Measurements from ENCODE around the gene ANKS4B. TPM values are rescaled to one million over a fixed set of nuclear protein-coding genes. Genes with fewer than 3 reads are reported as not detected.

ANKS4B gene
- total and polyA plus RNA-seq, 4 donors, result 5.7 to 13.6 (median 8.7) TPM

- peak within 1 kb of the TSS in 1 of 2 donors; percentile 53 for H3K9ac ChIP-seq (ENCODE audit: low read depth in 1 of 2, low read length in 2 of 2)
- 1% methylated on average over 46 of the region's 46 CpGs for WGBS
- peak within 1 kb of the TSS; percentile 51 to 63 for H3K27ac ChIP-seq (ENCODE audit: low read depth in 1 of 2, low read length in 2 of 2)
Measured at GRCh38 chr16:21277927-21278706, 44.6 kb downstream of the ANKS4B start, which contains the start of gene CRYM. Gene CRYM, minus strand, starts transcription at chr16:21278290. Its CDS starts 39 bp downstream, at chr16:21278251.

GRCh38 chr16:21279501-21279900 lies 46.0 kb downstream of the ANKS4B start:
- TF ChIP-seq REST (IDR thresholded peaks at IDR 0.05), result no peak
- no peak for TF ChIP-seq NR2F2 (IDR thresholded peaks at IDR 0.05)
- TF ChIP-seq ATF3 (IDR thresholded peaks at IDR 0.05), result no peak
- no peak for TF ChIP-seq FOXA2 (IDR thresholded peaks at IDR 0.05)
- Histone ChIP-seq H3K36me3 (ENCODE audit: control insufficient read depth in 4 of 4, insufficient read depth in 3 of 4, low read depth in 1 of 4, low read length in 3 of 4) (peaks cover 0 to 1% (median 0%) of the 10 kb centered on the region in 4 donors), H3K27me3 (ENCODE audit: control insufficient read depth in 4 of 4, insufficient read depth in 4 of 4, low read length in 3 of 4) (peaks cover 0 to 2% (median 0%) of the 10 kb centered on the region in 4 donors), H3K27ac (ENCODE audit: low read depth in 1 of 2, low read length in 2 of 2) (no peak overlapping the region), H3K9me3 (ENCODE audit: control insufficient read depth in 4 of 4, low read length in 3 of 4) (no peaks in the 10 kb centered on the region), H3K9ac (ENCODE audit: low read depth in 1 of 2, low read length in 2 of 2) (no peak overlapping the region), H3K4me3 (ENCODE audit: low read depth in 1 of 3, low read length in 3 of 3) (no peak overlapping the region), H3K4me1 (ENCODE audit: control insufficient read depth in 4 of 4, insufficient read depth in 4 of 4, low read length in 3 of 4) (peaks cover 6 to 30% (median 20%) of the 10 kb centered on the region in 4 donors)
- 70% methylated on average over 2 of the region's 2 CpGs for WGBS
- no peak for DNase-seq (ENCODE audit: low spot score)

More at GRCh38 chr16:21277927-21278706, 44.6 kb downstream of the ANKS4B start, which contains the start of gene CRYM:
- no peaks in the 10 kb centered on the region for H3K9me3 ChIP-seq (ENCODE audit: control insufficient read depth in 4 of 4, low read length in 3 of 4)
- H3K36me3 ChIP-seq (ENCODE audit: control insufficient read depth in 4 of 4, insufficient read depth in 3 of 4, low read depth in 1 of 4, low read length in 3 of 4), result no peaks in the 10 kb centered on the region
- H3K27me3 ChIP-seq (ENCODE audit: control insufficient read depth in 4 of 4, insufficient read depth in 4 of 4, low read length in 3 of 4), result no peaks in the 10 kb centered on the region
- H3K4me3 ChIP-seq (ENCODE audit: low read depth in 1 of 3, low read length in 3 of 3), result peak within 1 kb of the TSS; percentile 61 to 79 (median 73)
- TF ChIP-seq RAD21 (IDR thresholded peaks at IDR 0.05) (peak; percentile 72 to 81), FOXA2 (IDR thresholded peaks at IDR 0.05) (no peak), ATF3 (IDR thresholded peaks at IDR 0.05) (no peak), TAF1 (conservative IDR thresholded peaks at IDR 0.05) (no peak), YY1 (IDR thresholded peaks at IDR 0.05) (no peak), NR2F2 (IDR thresholded peaks at IDR 0.05) (no peak), RXRA (IDR thresholded peaks at IDR 0.05) (peak in 1 of 2 donors; percentile 9), FOXA1 (IDR thresholded peaks at IDR 0.05) (no peak), SP1 (IDR thresholded peaks at IDR 0.05) (no peak), EGR1 (IDR thresholded peaks at IDR 0.05; ENCODE audit: low read depth in 2 of 2) (no peak), HNF4G (IDR thresholded peaks at IDR 0.05) (no peak), GABPA (IDR thresholded peaks at IDR 0.05 in 1 of 2, conservative IDR thresholded peaks at IDR 0.05 in 1 of 2) (no peak)
- TF ChIP-seq, protein P1, sequence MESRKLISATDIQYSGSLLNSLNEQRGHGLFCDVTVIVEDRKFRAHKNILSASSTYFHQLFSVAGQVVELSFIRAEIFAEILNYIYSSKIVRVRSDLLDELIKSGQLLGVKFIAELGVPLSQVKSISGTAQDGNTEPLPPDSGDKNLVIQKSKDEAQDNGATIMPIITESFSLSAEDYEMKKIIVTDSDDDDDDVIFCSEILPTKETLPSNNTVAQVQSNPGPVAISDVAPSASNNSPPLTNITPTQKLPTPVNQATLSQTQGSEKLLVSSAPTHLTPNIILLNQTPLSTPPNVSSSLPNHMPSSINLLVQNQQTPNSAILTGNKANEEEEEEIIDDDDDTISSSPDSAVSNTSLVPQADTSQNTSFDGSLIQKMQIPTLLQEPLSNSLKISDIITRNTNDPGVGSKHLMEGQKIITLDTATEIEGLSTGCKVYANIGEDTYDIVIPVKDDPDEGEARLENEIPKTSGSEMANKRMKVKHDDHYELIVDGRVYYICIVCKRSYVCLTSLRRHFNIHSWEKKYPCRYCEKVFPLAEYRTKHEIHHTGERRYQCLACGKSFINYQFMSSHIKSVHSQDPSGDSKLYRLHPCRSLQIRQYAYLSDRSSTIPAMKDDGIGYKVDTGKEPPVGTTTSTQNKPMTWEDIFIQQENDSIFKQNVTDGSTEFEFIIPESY (IDR thresholded peaks at IDR 0.05), result no peak
- TF ChIP-seq, protein P2, sequence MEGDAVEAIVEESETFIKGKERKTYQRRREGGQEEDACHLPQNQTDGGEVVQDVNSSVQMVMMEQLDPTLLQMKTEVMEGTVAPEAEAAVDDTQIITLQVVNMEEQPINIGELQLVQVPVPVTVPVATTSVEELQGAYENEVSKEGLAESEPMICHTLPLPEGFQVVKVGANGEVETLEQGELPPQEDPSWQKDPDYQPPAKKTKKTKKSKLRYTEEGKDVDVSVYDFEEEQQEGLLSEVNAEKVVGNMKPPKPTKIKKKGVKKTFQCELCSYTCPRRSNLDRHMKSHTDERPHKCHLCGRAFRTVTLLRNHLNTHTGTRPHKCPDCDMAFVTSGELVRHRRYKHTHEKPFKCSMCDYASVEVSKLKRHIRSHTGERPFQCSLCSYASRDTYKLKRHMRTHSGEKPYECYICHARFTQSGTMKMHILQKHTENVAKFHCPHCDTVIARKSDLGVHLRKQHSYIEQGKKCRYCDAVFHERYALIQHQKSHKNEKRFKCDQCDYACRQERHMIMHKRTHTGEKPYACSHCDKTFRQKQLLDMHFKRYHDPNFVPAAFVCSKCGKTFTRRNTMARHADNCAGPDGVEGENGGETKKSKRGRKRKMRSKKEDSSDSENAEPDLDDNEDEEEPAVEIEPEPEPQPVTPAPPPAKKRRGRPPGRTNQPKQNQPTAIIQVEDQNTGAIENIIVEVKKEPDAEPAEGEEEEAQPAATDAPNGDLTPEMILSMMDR (IDR thresholded peaks at IDR 0.05; ENCODE audit: low read depth, low read length, missing input control), result peak; percentile 64
- H3K4me1 ChIP-seq (ENCODE audit: control insufficient read depth in 4 of 4, insufficient read depth in 4 of 4, low read length in 3 of 4), result peaks cover 0 to 24% (median 14%) of the 10 kb centered on the region in 4 donors
- peak; percentile 78 for DNase-seq (ENCODE audit: low spot score)
